HepG2 (cell line): ENCODE data around the gene RAC3. TPM values are rescaled to one million over a fixed set of nuclear protein-coding genes. Genes with fewer than 3 reads are reported as not detected.

Source experiments
- AGO1 ChIP-seq: fragments of 200-400 bp; formaldehyde crosslinking; IDR thresholded peaks from 2 replicates; pipeline ENCODE4 v1.6.1; 2017; ENCODE audit warnings: mild to moderate bottlenecking, low read depth, low read length, moderate library complexity; ENCODE audit not compliant: poor library complexity, severe bottlenecking
- DPF2 ChIP-seq: sonication (generic); formaldehyde crosslinking; IDR thresholded peaks from 2 replicates; pipeline ENCODE4 v1.4.0; 2020; ENCODE audit warnings: mild to moderate bottlenecking, low read depth, missing genetic modification reagents, borderline replicate concordance
- FOSL2 ChIP-seq: sonication (generic); formaldehyde crosslinking; IDR thresholded peaks from 2 replicates; pipeline ENCODE4 v1.4.0; 2020; ENCODE audit warnings: missing genetic modification reagents
- FOXC1 ChIP-seq: sonication (generic); formaldehyde crosslinking; IDR thresholded peaks from 2 replicates; pipeline ENCODE4 v1.8.0; 2022; ENCODE audit warnings: mild to moderate bottlenecking, missing genetic modification reagents, borderline replicate concordance
- GABPB1 ChIP-seq: IDR thresholded peaks from 2 replicates; pipeline ENCODE4 v1.6.1; 2016; ENCODE audit warnings: mild to moderate bottlenecking, missing genetic modification reagents, moderate library complexity, missing compliant biosample characterization
- SMARCC2 ChIP-seq: fragments of 450-650 bp; IDR thresholded peaks from 2 replicates; pipeline ENCODE4 v1.6.1; 2017; ENCODE audit warnings: antibody characterized with exemption, mild to moderate bottlenecking
- SNRNP70 ChIP-seq: fragments of 200-400 bp; formaldehyde crosslinking; IDR thresholded peaks from 2 replicates; pipeline ENCODE4 v1.6.1; 2017; ENCODE audit warnings: mild to moderate bottlenecking, low read depth, low read length, moderate library complexity
- XRCC5 ChIP-seq: fragments of 200-400 bp; formaldehyde crosslinking; optimal IDR thresholded peaks from 2 replicates; pipeline ENCODE3; 2017; ENCODE audit warnings: mild to moderate bottlenecking, low read length
- ZBTB1 ChIP-seq: sonication (generic); formaldehyde crosslinking; IDR thresholded peaks from 2 replicates; pipeline ENCODE4 v1.4.0; 2020; ENCODE audit warnings: missing genetic modification reagents, borderline replicate concordance
- ZNF549 ChIP-seq: sonication (generic); formaldehyde crosslinking; IDR thresholded peaks from 2 replicates; pipeline ENCODE4 v1.5.0; 2020; ENCODE audit warnings: missing genetic modification reagents
- ZNF615 ChIP-seq: sonication (generic); formaldehyde crosslinking; IDR thresholded peaks from 2 replicates; pipeline ENCODE4 v1.5.0; 2020; ENCODE audit warnings: mild to moderate bottlenecking, missing genetic modification reagents, borderline replicate concordance
- ZNF724P ChIP-seq: sonication (generic); formaldehyde crosslinking; IDR thresholded peaks from 2 replicates; pipeline ENCODE4 v1.8.0; 2022; ENCODE audit warnings: missing genetic modification reagents, borderline replicate concordance
- ZNF746 ChIP-seq: sonication (generic); formaldehyde crosslinking; IDR thresholded peaks from 2 replicates; pipeline ENCODE4 v1.8.0; 2022; ENCODE audit warnings: mild to moderate bottlenecking, missing genetic modification reagents
- ZNF761 ChIP-seq: sonication (generic); formaldehyde crosslinking; conservative IDR thresholded peaks from 2 replicates; pipeline ENCODE4 v1.4.0; 2020; ENCODE audit warnings: mild to moderate bottlenecking, missing genetic modification reagents
- polyA plus RNA-seq, 8 experiments: library from polyadenylated mRNA; depleted of rRNA in 3 of 8; stranded (reverse) in 7 of 8; unstranded in 1 of 8; fragments of >200 nt; fragmentation: Illumina TruSeq in 4 of 8; extraction: Trizol in 4 of 8; gene quantifications; 2 replicates each; pipeline versions ENCODE4 v1.2.1 to v1.2.3, GENCODE V29; 2011 to 2016; ENCODE audit warnings: low read depth in 4 of 8, missing spikeins in 1 of 8, mixed read lengths in 1 of 8; ENCODE audit not compliant: insufficient read depth in 1 of 8
- total RNA-seq, 5 experiments: library from RNA; depleted of rRNA; stranded (reverse); fragments of >200 nt; fragmentation: Illumina TruSeq; extraction: Trizol; gene quantifications; 2 replicates each; pipeline ENCODE4 v1.2.3, GENCODE V29; 2016; ENCODE audit warnings: low read depth in 1 of 5
- TF ChIP-seq, protein P1 (sequence below): sonication (generic); formaldehyde crosslinking; IDR thresholded peaks from 2 replicates; pipeline ENCODE4 v1.4.0; 2020; ENCODE audit warnings: missing genetic modification reagents, borderline replicate concordance
- TF ChIP-seq, protein P2 (sequence below): IDR thresholded peaks from 2 replicates; pipeline ENCODE4 v1.6.1; 2018; ENCODE audit warnings: missing genetic modification reagents
- TF ChIP-seq, protein P3 (sequence below): sonication (generic); formaldehyde crosslinking; IDR thresholded peaks from 2 replicates; pipeline ENCODE4 v1.4.0; 2020; ENCODE audit warnings: mild to moderate bottlenecking, missing genetic modification reagents
- TF ChIP-seq, protein P4 (sequence below): sonication (generic); formaldehyde crosslinking; IDR thresholded peaks from 2 replicates; pipeline ENCODE4 v1.5.1; 2020; ENCODE audit warnings: missing genetic modification reagents, mild to moderate bottlenecking, borderline replicate concordance
- TF ChIP-seq, protein P5 (sequence below): sonication (generic); formaldehyde crosslinking; IDR thresholded peaks from 2 replicates; pipeline ENCODE4 v1.5.0; 2020; ENCODE audit warnings: mild to moderate bottlenecking, missing genetic modification reagents

The RAC3 gene
- total and polyA plus RNA-seq, 2 of the 13 experiments (the other 11 are each of a cell fraction or from before 2014, with no cell fraction given) = 10.5 to 21.3 TPM

DNA sequence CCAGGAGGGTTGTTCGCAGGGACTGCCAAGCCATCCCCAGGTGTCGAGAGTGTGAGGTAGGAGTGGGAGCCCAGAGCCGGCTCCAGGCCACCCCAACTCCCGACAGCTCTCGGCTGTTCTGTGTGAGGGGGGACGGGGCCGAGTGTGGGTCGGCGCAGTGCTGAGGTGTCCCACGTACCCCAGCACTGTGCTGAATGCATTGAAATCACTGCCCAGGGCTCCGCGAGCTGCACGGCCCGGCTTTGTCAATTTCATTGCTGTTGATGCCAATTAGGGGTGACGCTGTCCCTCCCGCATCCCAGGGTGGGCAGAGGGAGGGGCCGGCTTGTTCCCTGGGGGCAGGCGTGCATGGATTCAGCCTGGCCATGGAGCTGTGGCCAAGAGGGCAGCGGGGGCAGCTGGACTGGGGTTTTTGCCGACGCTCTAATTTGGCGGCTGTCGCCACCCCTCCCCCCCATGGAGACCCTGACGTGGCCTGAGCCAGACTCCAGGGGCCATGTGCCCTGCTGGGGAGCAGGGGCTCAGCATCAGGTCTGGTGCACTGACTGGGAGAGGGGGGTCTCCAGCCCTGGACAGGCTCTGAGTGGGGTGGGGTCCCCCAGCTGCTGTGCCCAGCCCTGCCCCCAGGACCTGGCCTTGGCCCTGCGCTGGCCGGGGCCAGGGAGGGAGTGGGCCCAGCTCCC is 23.1 kb upstream of the RAC3 start (continued):
- TF ChIP-seq, protein P1, sequence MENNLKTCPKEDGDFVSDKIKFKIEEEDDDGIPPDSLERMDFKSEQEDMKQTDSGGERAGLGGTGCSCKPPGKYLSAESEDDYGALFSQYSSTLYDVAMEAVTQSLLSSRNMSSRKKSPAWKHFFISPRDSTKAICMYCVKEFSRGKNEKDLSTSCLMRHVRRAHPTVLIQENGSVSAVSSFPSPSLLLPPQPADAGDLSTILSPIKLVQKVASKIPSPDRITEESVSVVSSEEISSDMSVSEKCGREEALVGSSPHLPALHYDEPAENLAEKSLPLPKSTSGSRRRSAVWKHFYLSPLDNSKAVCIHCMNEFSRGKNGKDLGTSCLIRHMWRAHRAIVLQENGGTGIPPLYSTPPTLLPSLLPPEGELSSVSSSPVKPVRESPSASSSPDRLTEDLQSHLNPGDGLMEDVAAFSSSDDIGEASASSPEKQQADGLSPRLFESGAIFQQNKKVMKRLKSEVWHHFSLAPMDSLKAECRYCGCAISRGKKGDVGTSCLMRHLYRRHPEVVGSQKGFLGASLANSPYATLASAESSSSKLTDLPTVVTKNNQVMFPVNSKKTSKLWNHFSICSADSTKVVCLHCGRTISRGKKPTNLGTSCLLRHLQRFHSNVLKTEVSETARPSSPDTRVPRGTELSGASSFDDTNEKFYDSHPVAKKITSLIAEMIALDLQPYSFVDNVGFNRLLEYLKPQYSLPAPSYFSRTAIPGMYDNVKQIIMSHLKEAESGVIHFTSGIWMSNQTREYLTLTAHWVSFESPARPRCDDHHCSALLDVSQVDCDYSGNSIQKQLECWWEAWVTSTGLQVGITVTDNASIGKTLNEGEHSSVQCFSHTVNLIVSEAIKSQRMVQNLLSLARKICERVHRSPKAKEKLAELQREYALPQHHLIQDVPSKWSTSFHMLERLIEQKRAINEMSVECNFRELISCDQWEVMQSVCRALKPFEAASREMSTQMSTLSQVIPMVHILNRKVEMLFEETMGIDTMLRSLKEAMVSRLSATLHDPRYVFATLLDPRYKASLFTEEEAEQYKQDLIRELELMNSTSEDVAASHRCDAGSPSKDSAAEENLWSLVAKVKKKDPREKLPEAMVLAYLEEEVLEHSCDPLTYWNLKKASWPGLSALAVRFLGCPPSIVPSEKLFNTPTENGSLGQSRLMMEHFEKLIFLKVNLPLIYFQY (CRISPR knock-in tag) = no peak
- TF ChIP-seq DPF2 (CRISPR knock-in tag) (no peak), ZNF615 (CRISPR knock-in tag) (no peak), GABPB1 (CRISPR knock-in tag) (no peak; the same call in 1 of the 2 replicates), FOSL2 (CRISPR knock-in tag) (no peak), ZNF724P (CRISPR knock-in tag) (no peak), ZNF549 (CRISPR knock-in tag) (no peak), ZBTB1 (CRISPR knock-in tag) (no peak), SMARCC2 (no peak), ZNF761 (no peak), AGO1 (peak; percentile 84), FOXC1 (CRISPR knock-in tag) (no peak), ZNF746 (CRISPR knock-in tag) (no peak), SNRNP70 (0 out of 2 replicates have a peak, but pooled peaks have one; percentile 12), XRCC5 (no peak)
- TF ChIP-seq, protein P2, sequence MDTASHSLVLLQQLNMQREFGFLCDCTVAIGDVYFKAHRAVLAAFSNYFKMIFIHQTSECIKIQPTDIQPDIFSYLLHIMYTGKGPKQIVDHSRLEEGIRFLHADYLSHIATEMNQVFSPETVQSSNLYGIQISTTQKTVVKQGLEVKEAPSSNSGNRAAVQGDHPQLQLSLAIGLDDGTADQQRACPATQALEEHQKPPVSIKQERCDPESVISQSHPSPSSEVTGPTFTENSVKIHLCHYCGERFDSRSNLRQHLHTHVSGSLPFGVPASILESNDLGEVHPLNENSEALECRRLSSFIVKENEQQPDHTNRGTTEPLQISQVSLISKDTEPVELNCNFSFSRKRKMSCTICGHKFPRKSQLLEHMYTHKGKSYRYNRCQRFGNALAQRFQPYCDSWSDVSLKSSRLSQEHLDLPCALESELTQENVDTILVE (CRISPR knock-in tag) = no peak
- TF ChIP-seq, protein P3, sequence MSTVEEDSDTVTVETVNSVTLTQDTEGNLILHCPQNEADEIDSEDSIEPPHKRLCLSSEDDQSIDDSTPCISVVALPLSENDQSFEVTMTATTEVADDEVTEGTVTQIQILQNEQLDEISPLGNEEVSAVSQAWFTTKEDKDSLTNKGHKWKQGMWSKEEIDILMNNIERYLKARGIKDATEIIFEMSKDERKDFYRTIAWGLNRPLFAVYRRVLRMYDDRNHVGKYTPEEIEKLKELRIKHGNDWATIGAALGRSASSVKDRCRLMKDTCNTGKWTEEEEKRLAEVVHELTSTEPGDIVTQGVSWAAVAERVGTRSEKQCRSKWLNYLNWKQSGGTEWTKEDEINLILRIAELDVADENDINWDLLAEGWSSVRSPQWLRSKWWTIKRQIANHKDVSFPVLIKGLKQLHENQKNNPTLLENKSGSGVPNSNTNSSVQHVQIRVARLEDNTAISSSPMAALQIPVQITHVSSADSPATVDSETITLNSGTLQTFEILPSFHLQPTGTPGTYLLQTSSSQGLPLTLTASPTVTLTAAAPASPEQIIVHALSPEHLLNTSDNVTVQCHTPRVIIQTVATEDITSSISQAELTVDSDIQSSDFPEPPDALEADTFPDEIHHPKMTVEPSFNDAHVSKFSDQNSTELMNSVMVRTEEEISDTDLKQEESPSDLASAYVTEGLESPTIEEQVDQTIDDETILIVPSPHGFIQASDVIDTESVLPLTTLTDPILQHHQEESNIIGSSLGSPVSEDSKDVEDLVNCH (CRISPR knock-in tag) = no peak
- TF ChIP-seq, protein P4, sequence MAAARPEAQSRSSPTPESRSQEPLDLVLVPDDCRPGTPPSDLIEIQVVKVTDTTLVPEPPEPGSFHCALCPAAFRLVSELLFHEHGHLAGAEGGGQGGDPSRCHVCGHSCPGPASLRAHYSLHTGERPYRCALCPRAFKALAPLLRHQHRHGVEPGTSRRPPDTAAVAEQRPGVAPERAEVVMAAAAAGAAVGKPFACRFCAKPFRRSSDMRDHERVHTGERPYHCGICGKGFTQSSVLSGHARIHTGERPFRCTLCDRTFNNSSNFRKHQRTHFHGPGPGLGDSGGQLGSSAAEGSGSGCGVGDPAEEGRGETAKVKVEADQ = no peak
- TF ChIP-seq, protein P5, sequence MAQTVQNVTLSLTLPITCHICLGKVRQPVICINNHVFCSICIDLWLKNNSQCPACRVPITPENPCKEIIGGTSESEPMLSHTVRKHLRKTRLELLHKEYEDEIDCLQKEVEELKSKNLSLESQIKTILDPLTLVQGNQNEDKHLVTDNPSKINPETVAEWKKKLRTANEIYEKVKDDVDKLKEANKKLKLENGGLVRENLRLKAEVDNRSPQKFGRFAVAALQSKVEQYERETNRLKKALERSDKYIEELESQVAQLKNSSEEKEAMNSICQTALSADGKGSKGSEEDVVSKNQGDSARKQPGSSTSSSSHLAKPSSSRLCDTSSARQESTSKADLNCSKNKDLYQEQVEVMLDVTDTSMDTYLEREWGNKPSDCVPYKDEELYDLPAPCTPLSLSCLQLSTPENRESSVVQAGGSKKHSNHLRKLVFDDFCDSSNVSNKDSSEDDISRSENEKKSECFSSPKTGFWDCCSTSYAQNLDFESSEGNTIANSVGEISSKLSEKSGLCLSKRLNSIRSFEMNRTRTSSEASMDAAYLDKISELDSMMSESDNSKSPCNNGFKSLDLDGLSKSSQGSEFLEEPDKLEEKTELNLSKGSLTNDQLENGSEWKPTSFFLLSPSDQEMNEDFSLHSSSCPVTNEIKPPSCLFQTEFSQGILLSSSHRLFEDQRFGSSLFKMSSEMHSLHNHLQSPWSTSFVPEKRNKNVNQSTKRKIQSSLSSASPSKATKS (CRISPR knock-in tag) = no peak
